Renal pelvis (tissue), 4 donors: Measurements from ENCODE around the gene ACSL1. TPM values are rescaled to one million over a fixed set of nuclear protein-coding genes. Genes with fewer than 3 reads are reported as not detected.
"Not testable (repeated sequence)": the region's sequence is repeated elsewhere in the genome, so short reads cannot be mapped to it uniquely, and the experiment has no call there.

Experiments used
- DNase-seq: peaks from one replicate; pipeline ENCODE4 v3.0.0-alpha.2; 2013
- polyA plus RNA-seq, 3 donors: library from polyadenylated mRNA; unstranded; fragments of 120-200 nt; gene quantifications; one replicate each; pipeline ENCODE4 v1.2.1, GENCODE V29; 2013; ENCODE audit not compliant: insufficient read length in 3 of 3

ACSL1 gene
- polyA plus RNA-seq, 3 donors, result 46.8 to 64.5 (median 50.9) TPM

- no peak for DNase-seq
Measured at GRCh38 chr4:184756399-184756798, 69.4 kb downstream of the ACSL1 start.

DNA sequence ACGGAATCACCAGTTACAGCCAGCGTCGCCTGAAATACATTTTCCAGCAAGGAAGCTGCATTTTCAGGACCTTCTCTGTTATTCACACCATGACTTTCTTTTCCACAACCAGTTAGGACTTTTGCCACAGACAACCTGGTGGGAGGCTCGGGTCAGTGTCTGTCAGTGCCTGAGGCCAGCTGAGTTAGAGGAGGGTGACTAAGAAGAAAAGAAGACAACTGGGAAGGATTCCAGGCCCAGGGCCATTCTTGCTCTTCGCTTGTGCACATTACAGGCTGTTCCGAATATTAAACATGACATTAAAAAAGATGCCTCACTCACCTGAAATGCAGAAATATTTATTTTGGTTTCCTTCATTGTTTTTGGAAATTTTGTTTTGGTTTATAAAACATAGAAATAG is 70.5 kb downstream of the ACSL1 start:
- no peak for DNase-seq

DNA sequence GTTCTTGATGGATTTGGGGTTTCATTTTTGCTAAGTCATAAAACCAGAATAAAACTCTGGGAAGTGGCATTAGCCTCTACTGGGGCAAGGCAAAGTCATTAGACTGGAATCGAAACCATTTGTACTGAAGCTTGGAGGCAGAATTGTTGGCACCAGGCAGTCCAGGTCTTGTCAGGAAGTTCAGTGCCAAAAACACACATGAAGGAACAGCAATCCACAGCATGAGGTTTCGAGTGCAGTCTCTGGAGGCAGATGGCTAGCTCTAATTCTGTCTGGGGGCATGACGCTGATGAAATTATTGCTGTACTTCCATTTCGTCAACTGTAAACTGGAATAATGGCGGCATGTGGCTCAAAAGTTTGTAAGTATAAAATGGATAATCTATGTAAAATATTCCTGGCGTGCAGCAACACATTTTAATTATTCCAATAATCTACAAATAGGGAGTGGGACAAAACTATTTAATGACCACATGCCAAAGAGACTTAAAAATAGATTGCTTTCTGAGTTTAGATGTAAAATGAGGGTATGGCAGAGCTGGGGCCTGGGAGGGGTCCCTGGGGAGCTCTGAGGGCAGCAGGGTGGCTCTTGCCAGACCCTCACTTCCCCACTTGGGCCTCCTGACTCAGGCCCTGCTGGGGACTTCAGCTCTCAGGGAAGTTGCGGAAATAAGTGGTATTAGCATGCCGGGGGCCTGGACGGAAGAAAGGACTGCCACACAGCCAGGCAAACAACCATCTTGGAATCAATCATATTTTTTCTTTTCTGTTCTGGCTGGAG is 73.1 kb downstream of the ACSL1 start:
- DNase-seq, result no peak

DNA sequence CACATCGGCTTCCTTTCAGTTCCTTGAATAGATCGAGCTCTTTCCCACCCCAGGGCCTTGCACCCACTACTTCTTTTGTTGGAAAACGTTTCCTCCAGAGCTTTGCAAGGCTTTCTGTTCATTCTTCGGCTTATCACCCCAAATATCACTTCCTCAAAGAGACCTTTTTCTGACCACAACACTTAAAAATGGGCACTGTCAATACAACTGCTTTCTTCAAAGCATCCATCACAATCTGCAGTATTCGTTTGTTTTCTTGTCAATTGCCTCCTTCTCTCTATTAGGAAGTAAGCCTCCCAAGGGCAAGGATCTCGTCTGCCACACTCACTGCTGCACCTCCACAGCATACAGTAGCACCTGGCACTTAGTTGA is 74.2 kb downstream of the ACSL1 start:
- DNase-seq, result no peak

GRCh38 chr4:184750926-184751584 is 74.7 kb downstream of the ACSL1 start:
- DNase-seq, result no peak

GRCh38 chr4:184748251-184748652 is 77.5 kb downstream of the ACSL1 start:
- DNase-seq, result no peak

- DNase-seq, result no peak
Measured at GRCh38 chr4:184747034-184747830, 78.5 kb downstream of the ACSL1 start.

- DNase-seq, result peak; percentile 76
Measured at GRCh38 chr4:184745831-184746795, 79.7 kb downstream of the ACSL1 start.

GRCh38 chr4:184744236-184744635 is 81.5 kb downstream of the ACSL1 start:
- DNase-seq, result no peak

- DNase-seq, result no peak
Measured at GRCh38 chr4:184743650-184744049, 82.1 kb downstream of the ACSL1 start.

- not testable (repeated sequence) for DNase-seq
Measured at GRCh38 chr4:184741651-184742050, 84.1 kb downstream of the ACSL1 start.

DNA sequence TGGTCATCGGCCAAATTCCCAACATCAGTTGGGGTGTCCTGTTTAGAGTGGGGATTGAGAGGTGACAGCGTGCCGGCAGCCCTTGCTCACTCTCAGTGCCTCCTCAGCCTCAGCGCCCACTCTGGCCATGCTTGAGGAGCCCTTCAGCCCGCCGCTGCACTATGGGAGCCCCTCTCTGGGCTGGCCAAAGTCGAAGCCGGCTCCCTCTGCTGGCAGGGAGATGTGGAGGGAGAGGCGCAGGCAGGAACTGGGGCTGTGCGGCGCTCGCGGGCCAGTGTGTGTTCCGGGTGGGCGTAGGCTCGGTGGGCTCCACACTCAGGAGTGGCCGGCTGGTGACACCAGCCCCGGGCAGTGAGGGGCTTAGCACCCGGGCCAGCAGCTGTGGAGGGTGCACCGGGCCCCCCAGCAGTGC is 84.8 kb downstream of the ACSL1 start:
- DNase-seq, result no peak

DNA sequence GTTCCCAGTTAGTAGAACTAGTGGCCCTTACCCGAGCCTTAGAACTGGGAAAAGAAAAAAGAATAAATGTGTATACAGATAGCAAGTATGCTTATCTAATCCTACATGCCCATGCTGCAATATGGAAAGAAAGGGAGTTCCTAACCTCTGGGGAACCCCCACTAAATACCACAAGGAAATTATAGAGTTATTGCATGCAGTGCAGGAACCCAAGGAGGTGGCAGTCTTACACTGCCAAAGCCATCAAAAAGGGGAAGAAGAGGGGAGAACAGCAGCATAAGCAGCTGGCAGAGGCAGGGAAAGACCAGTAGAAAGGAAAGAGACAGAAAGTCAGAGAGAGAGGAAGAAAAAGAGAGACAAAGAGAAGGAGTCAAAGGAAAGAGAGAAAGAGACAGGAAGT is 86.2 kb downstream of the ACSL1 start:
- not testable (repeated sequence) for DNase-seq

DNA sequence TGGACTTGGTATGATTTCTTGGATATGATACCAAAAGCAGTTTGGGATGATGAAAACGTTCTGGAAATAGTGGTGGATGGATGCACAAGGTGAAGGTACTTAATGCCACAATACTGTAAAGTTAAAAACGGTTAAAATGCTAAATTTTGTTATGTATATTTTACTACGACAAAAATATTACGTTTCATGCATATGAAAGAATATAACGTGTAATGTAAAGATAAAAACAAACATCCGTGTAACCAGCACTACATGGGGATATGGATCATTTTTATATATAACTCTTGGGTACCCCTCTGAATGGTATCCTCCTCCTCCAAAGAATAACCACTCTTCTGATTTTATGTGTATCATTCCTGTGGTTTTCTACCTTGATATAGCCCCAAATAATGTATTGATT is 91.0 kb downstream of the ACSL1 start:
- no peak for DNase-seq

DNA sequence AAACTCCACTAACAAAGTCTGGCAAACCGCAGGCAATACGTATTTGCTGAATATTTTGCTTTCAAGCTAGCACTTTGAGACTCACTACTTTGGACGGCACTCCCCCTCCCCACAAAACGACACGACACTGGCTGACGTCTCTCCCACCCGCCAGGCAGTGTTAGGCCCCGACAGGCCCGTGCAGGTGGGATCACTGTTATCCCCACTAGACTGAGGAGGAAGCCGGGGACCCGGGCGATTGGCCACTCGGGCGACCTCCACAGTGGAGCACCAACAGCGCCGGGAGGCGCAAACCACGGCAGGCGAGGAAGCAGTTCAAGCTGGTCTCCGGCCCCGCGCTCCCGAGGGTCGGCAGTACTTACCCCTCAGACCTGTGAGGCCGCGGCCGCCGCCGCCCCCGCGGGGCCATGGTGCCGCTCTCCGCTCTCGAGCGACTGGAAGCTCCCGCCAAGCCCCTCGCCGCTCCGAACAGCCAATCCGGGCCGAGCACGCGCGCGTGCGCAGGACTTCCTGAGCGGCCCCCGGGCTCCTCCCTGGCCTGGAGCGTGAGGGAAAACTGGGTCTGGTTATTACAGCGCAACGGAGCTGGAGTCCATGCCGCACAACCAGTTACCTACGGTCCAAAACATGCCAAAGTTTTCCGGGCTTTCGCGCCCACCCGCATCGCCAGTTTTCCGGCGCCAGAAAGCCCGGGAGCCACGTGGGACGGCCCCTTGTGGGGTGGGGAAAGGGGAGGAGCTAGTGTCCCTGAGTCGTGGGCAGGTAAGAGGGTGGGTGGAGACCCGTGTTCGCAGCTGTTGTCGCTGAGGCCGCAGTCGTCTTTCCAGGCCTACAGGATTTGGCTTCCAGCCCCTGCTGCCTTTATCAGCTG is 91.9 kb downstream of the ACSL1 start, which contains the start of gene CENPU:
TSS of gene CENPU (minus strand) at position 443 of the 871 bp plus-strand sequence. CDS start at position 409, 34 bp downstream.
- DNase-seq, result peak; percentile 99

- DNase-seq, result no peak
Measured at GRCh38 chr4:184732126-184732525, 93.6 kb downstream of the ACSL1 start.

DNA sequence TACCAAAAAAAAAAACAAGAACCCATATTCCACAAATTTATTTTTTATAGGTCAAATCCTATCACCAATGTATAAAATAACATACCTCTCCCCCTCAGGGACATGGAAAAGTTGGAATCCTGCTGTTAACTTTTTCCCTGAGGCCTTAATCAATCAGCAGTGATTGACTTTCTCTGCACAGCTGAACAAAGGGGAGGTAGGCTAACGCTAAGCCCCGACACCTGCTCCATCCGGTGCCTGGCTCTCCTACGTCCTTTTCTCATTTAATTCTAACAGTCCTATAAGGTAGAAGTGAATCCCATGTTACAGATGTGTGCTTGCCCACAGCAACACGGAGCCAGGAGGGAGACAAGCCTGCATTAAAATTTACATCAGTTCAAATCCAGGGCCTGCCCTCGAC is 94.7 kb downstream of the ACSL1 start:
- DNase-seq, result no peak

DNA sequence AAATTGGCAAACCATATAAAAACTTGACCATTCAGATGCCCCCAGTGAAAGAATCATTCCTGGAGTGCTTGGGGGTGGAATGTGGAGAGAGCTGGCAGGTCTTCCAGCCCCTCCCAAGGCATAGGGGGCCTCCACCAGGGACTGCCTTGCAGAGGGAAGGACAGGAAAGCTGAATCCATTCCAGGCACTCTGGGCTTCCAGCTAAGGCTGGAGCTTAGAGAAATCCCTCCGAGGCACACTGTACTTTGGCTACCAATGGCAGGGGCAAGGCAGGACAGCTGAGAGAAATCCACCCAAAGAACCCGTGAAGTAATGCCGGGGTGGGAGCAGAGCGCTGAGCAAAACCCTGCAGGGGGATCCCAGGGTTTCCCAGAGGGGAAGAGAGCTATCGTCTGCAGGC is 95.8 kb downstream of the ACSL1 start:
- DNase-seq, result no peak

GRCh38 chr4:184728858-184729257 is 96.9 kb downstream of the ACSL1 start:
- no peak for DNase-seq

DNA sequence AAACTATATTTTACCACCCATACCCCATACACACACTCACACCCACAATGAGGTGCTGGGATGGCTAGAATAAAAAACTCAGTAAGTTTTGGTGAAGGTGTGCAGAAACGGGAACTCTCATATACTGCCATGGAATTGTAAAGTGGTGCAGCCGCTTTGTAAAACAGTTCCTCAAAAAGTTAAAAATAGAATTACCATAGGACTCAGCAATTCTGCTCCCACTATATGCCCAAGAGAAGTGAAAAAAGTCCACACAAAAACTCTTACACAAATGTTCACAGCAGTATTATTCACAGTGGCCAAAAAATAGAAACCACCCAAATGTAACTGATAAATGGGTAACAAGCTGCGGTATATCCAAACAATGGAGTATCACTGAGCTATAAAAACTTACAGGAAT is 98.3 kb downstream of the ACSL1 start:
- DNase-seq, result no peak
